Ecto neural progenitor cell (in vitro differentiated cells): ENCODE data around the gene KIF3A.

Source experiments
- DNase-seq: peaks from one replicate; pipeline ENCODE4 v3.0.0-alpha.2; 2018; ENCODE audit warnings: low spot score

KIF3A gene

GRCh38 chr5:132753135-132753987 lies 16.0 kb upstream of the KIF3A start:
- DNase-seq: no peak

GRCh38 chr5:132752581-132753125 lies 15.3 kb upstream of the KIF3A start:
- DNase-seq: no peak

- no peak for DNase-seq
Observed at GRCh38 chr5:132751971-132752580, 14.7 kb upstream of the KIF3A start.

DNA sequence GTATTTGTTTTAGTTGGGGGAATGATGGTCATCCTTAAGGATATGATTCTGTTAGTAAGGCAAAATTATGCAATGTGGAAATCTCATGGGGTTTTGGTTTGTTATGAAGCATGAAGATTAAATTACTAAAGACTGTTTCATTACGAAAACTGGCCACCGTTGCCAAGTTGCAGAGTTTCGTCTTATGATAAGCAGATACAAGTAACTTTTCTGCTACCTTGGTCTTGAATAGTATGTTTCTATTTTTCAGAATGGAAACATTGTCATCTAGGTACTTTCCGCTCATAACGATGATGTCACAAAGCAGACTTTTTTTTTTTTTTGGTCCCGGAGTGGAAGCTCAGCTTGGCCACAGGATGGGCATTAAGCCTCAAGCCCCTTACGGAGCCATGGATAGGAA lies 14.1 kb upstream of the KIF3A start:
- DNase-seq: no peak

GRCh38 chr5:132750471-132751230 lies 13.3 kb upstream of the KIF3A start:
- DNase-seq: no peak

- DNase-seq: no peak
Observed at GRCh38 chr5:132749506-132749905, 12.2 kb upstream of the KIF3A start.

GRCh38 chr5:132748522-132749000 lies 11.2 kb upstream of the KIF3A start:
- no peak for DNase-seq

- no peak for DNase-seq
Observed at GRCh38 chr5:132747616-132748440, 10.5 kb upstream of the KIF3A start.

- peak; percentile 69 for DNase-seq
Observed at GRCh38 chr5:132746954-132747615, 9.7 kb upstream of the KIF3A start, which contains the start of gene CCNI2. CCNI2 (plus strand) TSS chr5:132747426; CDS start chr5:132747496, 70 bp downstream.

- no peak for DNase-seq
Observed at GRCh38 chr5:132746592-132746953, 9.2 kb upstream of the KIF3A start.

- no peak for DNase-seq
Observed at GRCh38 chr5:132744659-132745058, 7.3 kb upstream of the KIF3A start.

- DNase-seq: no peak
Observed at GRCh38 chr5:132742626-132743025, 5.3 kb upstream of the KIF3A start.

GRCh38 chr5:132742158-132742557 lies 4.8 kb upstream of the KIF3A start:
- DNase-seq: no peak

DNA sequence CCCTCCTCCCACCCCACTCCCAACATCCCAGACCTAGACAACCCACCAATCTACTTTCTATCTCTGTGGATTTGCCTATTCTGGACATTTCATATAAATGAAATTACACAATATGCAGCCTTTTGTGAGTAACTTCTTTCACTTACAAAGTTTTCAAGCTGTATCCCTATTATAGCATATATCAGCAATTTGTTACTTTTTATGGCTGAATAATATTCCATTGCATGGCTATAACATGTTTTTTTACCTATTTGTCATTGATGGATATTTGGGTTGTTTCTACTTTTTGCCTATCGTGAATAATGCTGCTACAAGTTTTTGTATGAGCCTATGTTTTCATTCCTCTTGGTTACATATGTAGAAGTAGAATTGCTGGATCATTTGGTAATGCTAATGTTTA lies 1.9 kb upstream of the KIF3A start:
- DNase-seq: no peak

- DNase-seq: no peak
Observed at GRCh38 chr5:132737982-132738681, 786 bp upstream of the KIF3A start.

DNA sequence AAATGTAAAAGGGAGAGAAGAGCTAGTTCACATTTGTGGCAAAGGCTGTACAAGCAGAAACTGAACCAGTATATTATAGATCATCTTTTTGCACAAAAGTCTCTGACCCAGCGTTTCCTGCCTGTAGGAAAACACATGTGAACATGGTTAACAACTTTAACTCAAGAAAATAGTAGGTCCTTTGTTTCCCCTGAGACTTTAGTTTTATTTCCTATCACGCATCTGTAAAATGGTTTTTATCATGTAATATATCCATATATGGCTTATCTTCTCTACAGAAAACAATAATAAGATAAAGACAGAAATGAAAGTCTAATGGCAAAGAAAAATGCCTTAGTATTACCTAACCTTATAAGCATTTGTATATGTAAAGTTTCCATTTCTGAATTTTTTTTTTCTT lies 2.7 kb downstream of the KIF3A start:
- DNase-seq: no peak

DNA sequence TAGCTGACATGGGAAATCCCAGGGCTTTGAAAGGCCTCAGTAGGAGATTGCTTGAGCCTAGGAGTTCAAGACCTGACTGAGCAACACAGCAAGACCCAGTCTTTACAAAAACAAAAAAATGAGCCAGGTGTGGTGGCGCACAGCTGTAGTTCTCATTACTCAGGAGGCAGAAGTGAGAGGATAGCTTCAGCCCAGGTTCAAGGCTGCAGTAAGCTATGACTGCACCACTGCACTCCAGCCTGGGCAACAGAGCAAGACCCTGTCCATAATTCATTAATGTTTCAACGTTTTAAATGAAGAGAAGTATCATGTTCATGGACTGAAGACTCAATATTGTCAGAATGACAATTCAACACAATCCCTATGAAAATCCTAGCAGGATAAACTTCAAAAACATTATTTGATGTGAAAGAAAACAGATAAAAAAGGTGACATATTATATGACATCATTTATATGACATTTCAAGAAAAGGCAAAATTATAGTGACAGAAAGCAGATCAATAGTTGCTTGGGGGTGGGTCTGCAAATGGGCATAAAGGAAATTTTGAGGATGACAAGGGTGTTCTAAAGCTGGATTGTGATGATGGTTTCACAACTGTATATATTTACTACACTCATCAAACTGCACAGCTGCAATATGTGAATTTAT lies 3.7 kb downstream of the KIF3A start:
- DNase-seq: no peak

GRCh38 chr5:132729896-132730295 lies 7.5 kb downstream of the KIF3A start:
- DNase-seq: no peak

- DNase-seq: no peak
Observed at GRCh38 chr5:132725745-132726144, 11.6 kb downstream of the KIF3A start.
